HEK293 (cell line): Measurements from ENCODE around the gene CENPV.

Experiments
- CTCF ChIA-PET: fragments of 350-600 bp; formaldehyde crosslinking; extraction: SDS; loops from one replicate; lab custom pipeline; 2021; ENCODE audit warnings: antibody characterized with exemption; lab: Yijun Ruan, JAX
- POLR2A ChIA-PET: fragments of 300-600 bp; formaldehyde crosslinking; extraction: SDS; loops from one replicate; lab custom pipeline; 2020; ENCODE audit warnings: antibody characterized with exemption, inconsistent platforms; lab: Yijun Ruan, JAX
- H3K27ac ChIP-seq: fragments of 200-500 bp; sonication (Bioruptor generic); 2 replicates; pipeline ENCODE4 v1.5.1; 2014; ENCODE audit warnings: low read depth, low read length, control low read depth, inconsistent platforms; ENCODE audit errors: extremely low read depth
- H3K36me3 ChIP-seq, 2 experiments: fragments of 200-500 bp in 1 of 2; sonication (Bioruptor generic) in 1 of 2; 1 replicate in 1 of 2; 2 replicates in 1 of 2; pipeline ENCODE4 v1.5.1; 2014 to 2017; ENCODE audit warnings: inconsistent platforms in 2 of 2, low read length in 2 of 2; ENCODE audit not compliant: control insufficient read depth in 2 of 2, insufficient read depth in 1 of 2
- H3K4me1 ChIP-seq: fragments of 200-500 bp; sonication (Bioruptor generic); 2 replicates; pipeline ENCODE4 v1.5.1; 2014; ENCODE audit warnings: mild to moderate bottlenecking, low read length, inconsistent platforms; ENCODE audit not compliant: control insufficient read depth, insufficient read depth
- H3K4me3 ChIP-seq: 2 replicates; pipeline ENCODE4 v1.5.1; 2011; ENCODE audit warnings: low read depth, mild to moderate bottlenecking, control low read depth, low read length, moderate library complexity
- H3K9me3 ChIP-seq: fragments of 200-500 bp; sonication (Bioruptor generic); 2 replicates; pipeline ENCODE4 v1.5.1; 2014; ENCODE audit warnings: low read depth, low read length, inconsistent platforms; ENCODE audit not compliant: control insufficient read depth, insufficient read depth
- PRDM10 ChIP-seq: fragments of 450-650 bp; formaldehyde crosslinking; IDR thresholded peaks from 2 replicates; pipeline ENCODE4 v1.5.1; 2016; ENCODE audit warnings: missing biosample characterization, missing genetic modification characterization
- REPIN1 ChIP-seq: fragments of 450-650 bp; formaldehyde crosslinking; IDR thresholded peaks from 2 replicates; pipeline ENCODE4 v1.5.1; 2017; ENCODE audit warnings: missing biosample characterization, missing genetic modification characterization, low read depth
- YY1 ChIP-seq: fragments of 450-650 bp; formaldehyde crosslinking; IDR thresholded peaks from 2 replicates; pipeline ENCODE4 v1.5.1; 2018; ENCODE audit warnings: missing biosample characterization, missing genetic modification characterization
- ZBTB20 ChIP-seq: fragments of 450-650 bp; formaldehyde crosslinking; IDR thresholded peaks from 2 replicates; pipeline ENCODE4 v1.5.1; 2016; ENCODE audit warnings: missing biosample characterization, missing genetic modification characterization
- ZIC2 ChIP-seq: fragments of 450-650 bp; formaldehyde crosslinking; IDR thresholded peaks from 2 replicates; pipeline ENCODE4 v1.5.1; 2016; ENCODE audit warnings: missing biosample characterization, missing genetic modification characterization
- ZNF169 ChIP-seq: fragments of 450-650 bp; formaldehyde crosslinking; IDR thresholded peaks from 2 replicates; pipeline ENCODE4 v1.5.1; 2016; ENCODE audit warnings: missing biosample characterization, missing genetic modification characterization
- ZNF18 ChIP-seq: fragments of 450-650 bp; formaldehyde crosslinking; IDR thresholded peaks from 2 replicates; pipeline ENCODE4 v1.5.1; 2016; ENCODE audit warnings: missing biosample characterization, missing genetic modification characterization
- ZNF184 ChIP-seq: fragments of 450-650 bp; IDR thresholded peaks from 2 replicates; pipeline ENCODE4 v1.5.1; 2018; ENCODE audit warnings: missing biosample characterization, mild to moderate bottlenecking, missing genetic modification characterization
- ZNF366 ChIP-seq: fragments of 450-650 bp; formaldehyde crosslinking; conservative IDR thresholded peaks from 2 replicates; pipeline ENCODE4 v1.5.1; 2016; ENCODE audit warnings: missing biosample characterization, missing genetic modification characterization
- ZNF404 ChIP-seq: fragments of 450-650 bp; formaldehyde crosslinking; IDR thresholded peaks from 2 replicates; pipeline ENCODE4 v1.5.1; 2017; ENCODE audit warnings: missing biosample characterization, missing genetic modification characterization
- ZNF510 ChIP-seq: fragments of 450-650 bp; formaldehyde crosslinking; IDR thresholded peaks from 2 replicates; pipeline ENCODE4 v1.5.1; 2018; ENCODE audit warnings: mild to moderate bottlenecking, missing genetic modification characterization, missing biosample characterization; ENCODE audit not compliant: insufficient replicate concordance
- ZNF518A ChIP-seq: fragments of 450-650 bp; formaldehyde crosslinking; conservative IDR thresholded peaks from 2 replicates; pipeline ENCODE4 v1.5.1; 2016; ENCODE audit warnings: low read depth, missing biosample characterization, missing genetic modification characterization
- ZNF558 ChIP-seq: fragments of 450-650 bp; formaldehyde crosslinking; IDR thresholded peaks from 2 replicates; pipeline ENCODE4 v1.5.1; 2016; ENCODE audit warnings: missing biosample characterization, missing genetic modification characterization
- TF ChIP-seq, protein P1 (sequence below): fragments of 450-650 bp; formaldehyde crosslinking; IDR thresholded peaks from 2 replicates; pipeline ENCODE4 v1.5.1; 2016; ENCODE audit warnings: missing biosample characterization, missing genetic modification characterization
- TF ChIP-seq, protein P2 (sequence below): fragments of 450-650 bp; formaldehyde crosslinking; IDR thresholded peaks from 2 replicates; pipeline ENCODE4 v1.5.1; 2016; ENCODE audit warnings: missing biosample characterization, missing genetic modification characterization

CENPV gene

GRCh38 chr17:16304830-16305229 lies 48.4 kb downstream of the CENPV start (continued):
- no peak for TF ChIP-seq ZNF18 (tag by site-specific recombination)
- no peak for TF ChIP-seq ZNF169 (tag by site-specific recombination)
- no peak for TF ChIP-seq ZNF366
- TF ChIP-seq REPIN1 (tag by site-specific recombination), result no peak
- no peak for TF ChIP-seq ZNF558 (tag by site-specific recombination)
- TF ChIP-seq ZNF510 (tag by site-specific recombination), result no peak
- TF ChIP-seq, protein P1, sequence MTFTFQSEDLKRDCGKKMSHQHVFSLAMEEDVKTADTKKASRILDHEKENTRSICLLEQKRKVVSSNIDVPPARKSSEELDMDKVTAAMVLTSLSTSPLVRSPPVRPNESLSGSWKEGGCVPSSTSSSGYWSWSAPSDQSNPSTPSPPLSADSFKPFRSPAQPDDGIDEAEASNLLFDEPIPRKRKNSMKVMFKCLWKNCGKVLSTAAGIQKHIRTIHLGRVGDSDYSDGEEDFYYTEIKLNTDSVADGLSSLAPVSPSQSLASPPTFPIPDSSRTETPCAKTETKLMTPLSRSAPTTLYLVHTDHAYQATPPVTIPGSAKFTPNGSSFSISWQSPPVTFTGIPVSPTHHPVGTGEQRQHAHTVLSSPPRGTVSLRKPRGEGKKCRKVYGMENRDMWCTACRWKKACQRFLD (tag by site-specific recombination), result no peak
- TF ChIP-seq ZIC2 (tag by site-specific recombination), result no peak
- TF ChIP-seq, protein P2, sequence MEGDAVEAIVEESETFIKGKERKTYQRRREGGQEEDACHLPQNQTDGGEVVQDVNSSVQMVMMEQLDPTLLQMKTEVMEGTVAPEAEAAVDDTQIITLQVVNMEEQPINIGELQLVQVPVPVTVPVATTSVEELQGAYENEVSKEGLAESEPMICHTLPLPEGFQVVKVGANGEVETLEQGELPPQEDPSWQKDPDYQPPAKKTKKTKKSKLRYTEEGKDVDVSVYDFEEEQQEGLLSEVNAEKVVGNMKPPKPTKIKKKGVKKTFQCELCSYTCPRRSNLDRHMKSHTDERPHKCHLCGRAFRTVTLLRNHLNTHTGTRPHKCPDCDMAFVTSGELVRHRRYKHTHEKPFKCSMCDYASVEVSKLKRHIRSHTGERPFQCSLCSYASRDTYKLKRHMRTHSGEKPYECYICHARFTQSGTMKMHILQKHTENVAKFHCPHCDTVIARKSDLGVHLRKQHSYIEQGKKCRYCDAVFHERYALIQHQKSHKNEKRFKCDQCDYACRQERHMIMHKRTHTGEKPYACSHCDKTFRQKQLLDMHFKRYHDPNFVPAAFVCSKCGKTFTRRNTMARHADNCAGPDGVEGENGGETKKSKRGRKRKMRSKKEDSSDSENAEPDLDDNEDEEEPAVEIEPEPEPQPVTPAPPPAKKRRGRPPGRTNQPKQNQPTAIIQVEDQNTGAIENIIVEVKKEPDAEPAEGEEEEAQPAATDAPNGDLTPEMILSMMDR, result peak; percentile 73
- TF ChIP-seq PRDM10, result 0 out of 2 replicates have a peak, but pooled peaks have one; percentile 15

DNA sequence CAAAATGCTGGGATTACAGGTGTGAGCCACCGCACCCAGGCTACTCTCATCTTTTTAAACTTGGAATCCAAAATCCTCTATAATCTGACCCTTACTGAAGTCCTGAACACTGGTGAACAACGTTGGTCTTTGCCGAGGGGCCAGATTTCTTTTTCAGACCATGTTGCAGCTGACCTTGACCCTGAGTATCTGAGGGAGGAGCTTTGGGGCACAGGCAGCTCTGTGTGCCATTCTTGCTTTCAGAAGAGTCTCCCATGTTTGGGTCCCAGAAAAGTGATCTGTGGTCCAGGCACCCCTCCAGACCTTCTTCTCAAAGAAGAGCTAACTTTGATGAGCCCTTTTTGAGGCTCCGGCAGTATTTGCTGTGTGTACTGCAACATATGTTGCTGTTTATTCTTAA lies 50.4 kb downstream of the CENPV start:
- Histone ChIP-seq H3K27ac (no peak overlapping the region), H3K36me3 (peaks cover 5 to 17% of the 10 kb centered on the region in 2 experiments; a peak in 2 of 3 replicates), H3K4me3 (no peak overlapping the region), H3K9me3 (no peaks in the 10 kb centered on the region), H3K4me1 (no peaks in the 10 kb centered on the region)
- ChIA-PET POLR2A (interaction anchor here (0.6 to 0.7 kb wide), 2 partner anchors 11 to 78 kb away, joined by 3 read pairs; partner anchors contain the start of gene UBB), CTCF (interaction anchor here (0.6 to 1.2 kb wide), 6 partner anchors 52 to 220 kb away, joined by 3 to 9 read pairs (median 4); no protein-coding TSS in a partner anchor)
- TF ChIP-seq ZNF184 (tag by site-specific recombination), result no peak

DNA sequence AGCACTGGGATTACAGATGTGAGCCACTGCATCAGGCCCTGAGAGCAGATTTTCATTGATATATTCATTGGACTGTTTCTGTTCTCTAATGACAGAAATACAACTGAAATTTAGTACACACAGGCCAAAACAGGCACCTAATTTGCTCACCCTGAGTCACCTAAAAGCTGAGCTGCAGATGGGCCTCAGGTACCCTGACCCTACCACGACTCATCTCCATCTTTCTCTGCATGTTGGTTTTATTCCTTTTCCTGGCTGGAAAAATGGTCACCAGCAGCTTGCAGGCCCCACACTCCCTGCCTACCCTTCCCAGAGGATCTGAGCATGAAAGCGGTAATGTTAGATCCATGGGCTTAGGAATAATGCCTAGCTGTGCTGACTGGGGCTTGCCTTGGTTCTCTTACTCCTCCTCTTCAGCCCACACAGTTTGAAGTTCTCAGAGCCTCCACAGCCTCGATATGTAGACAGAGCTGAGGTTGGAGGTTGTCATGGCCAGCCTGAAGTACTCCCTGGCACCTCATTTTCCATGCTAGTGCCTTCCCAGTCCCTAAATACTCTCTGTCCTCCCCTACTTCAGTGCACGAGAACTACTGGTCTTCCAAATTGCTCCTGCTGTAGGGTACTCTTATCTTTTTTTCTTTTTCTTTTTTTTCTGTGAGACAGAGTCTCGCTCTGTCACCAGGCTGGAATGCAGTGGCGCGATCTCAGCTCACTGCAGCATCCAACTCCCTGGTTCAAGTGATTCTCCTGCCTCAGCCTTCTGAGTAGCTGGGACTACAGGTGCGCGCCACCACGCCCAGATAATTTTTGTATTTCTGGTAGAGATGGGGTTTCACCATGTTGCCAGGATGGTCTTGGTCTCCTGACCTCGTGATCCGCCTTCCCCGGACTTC lies 51.1 kb downstream of the CENPV start:
- Histone ChIP-seq H3K4me3 (no peak overlapping the region), H3K36me3 (peaks cover 5 to 16% of the 10 kb centered on the region in 2 experiments; a peak in 2 of 3 replicates), H3K27ac (no peak overlapping the region), H3K9me3 (no peaks in the 10 kb centered on the region), H3K4me1 (no peaks in the 10 kb centered on the region)
- ChIA-PET POLR2A (no interaction called here), CTCF (interaction anchor here (0.6 to 1.2 kb wide), 2 partner anchors 84 to 180 kb away, joined by 3 to 4 read pairs; no protein-coding TSS in a partner anchor)
- TF ChIP-seq YY1 (tag by site-specific recombination) (no peak), ZNF518A (no peak), ZBTB20 (tag by site-specific recombination) (no peak), ZNF404 (tag by site-specific recombination) (no peak)
